Thoracic aorta (tissue), 2 donors: ENCODE measurements around the gene FBXL19. TPM values are rescaled to one million over a fixed set of nuclear protein-coding genes. Genes with fewer than 3 reads are reported as not detected.
"Not testable (repeated sequence)": the region's sequence is repeated elsewhere in the genome, so short reads cannot be mapped to it uniquely, and the experiment has no call there.

ENCODE experiments used
- ATAC-seq: fragments of 150-250 bp; one replicate; pipeline ENCODE4 v1.8.0; 2017; ENCODE audit warnings: low read depth; ENCODE audit not compliant: insufficient number of reproducible peaks, low FRiP score
- DNase-seq: peaks from one replicate; pipeline ENCODE4 v3.0.0-alpha.2; 2020; ENCODE audit warnings: low spot score
- H3K27ac ChIP-seq, 2 donors: fragments of 200-600 bp; sonication (generic); 1 replicate in 1 of 2; 2 replicates in 1 of 2; pipeline ENCODE4 v1.5.1; 2016; ENCODE audit warnings: mild to moderate bottlenecking in 2 of 2, moderate library complexity in 2 of 2
- H3K27me3 ChIP-seq: fragments of 200-600 bp; sonication (generic); replicated peaks from 2 replicates; pipeline ENCODE4 v1.6.0; 2016; ENCODE audit warnings: mild to moderate bottlenecking; ENCODE audit not compliant: insufficient read depth
- H3K36me3 ChIP-seq: fragments of 200-600 bp; sonication (generic); one replicate; pipeline ENCODE4 v1.5.1; 2016
- H3K4me1 ChIP-seq, 2 donors: fragments of 200-600 bp; sonication (generic); 1 replicate in 1 of 2; 2 replicates in 1 of 2; pipeline versions ENCODE4 v1.5.1 to v1.6.0; 2016; ENCODE audit warnings: low read depth in 2 of 2, mild to moderate bottlenecking in 1 of 2; ENCODE audit not compliant: control insufficient read depth in 1 of 2
- H3K4me3 ChIP-seq: fragments of 200-600 bp; sonication (generic); 2 replicates; pipeline ENCODE4 v1.5.1; 2016; ENCODE audit warnings: mild to moderate bottlenecking
- H3K9me3 ChIP-seq: fragments of 200-600 bp; sonication (generic); 2 replicates; pipeline ENCODE4 v1.5.1; 2016
- total RNA-seq, 2 donors: library from RNA; depleted of rRNA; stranded (reverse); fragments of >200 nt; gene quantifications; one replicate each; pipeline versions ENCODE4 v1.1.0 to v1.2.3, GENCODE V29; 2016
- TF ChIP-seq, protein P1 (sequence below): fragments of 200-600 bp; sonication (generic); IDR thresholded peaks from one replicate; pipeline ENCODE4 v1.5.1; 2019; ENCODE audit warnings: antibody characterized with exemption

FBXL19 gene
- total RNA-seq, 2 donors from 2014 or later = 14.5 to 18.7 TPM

DNA sequence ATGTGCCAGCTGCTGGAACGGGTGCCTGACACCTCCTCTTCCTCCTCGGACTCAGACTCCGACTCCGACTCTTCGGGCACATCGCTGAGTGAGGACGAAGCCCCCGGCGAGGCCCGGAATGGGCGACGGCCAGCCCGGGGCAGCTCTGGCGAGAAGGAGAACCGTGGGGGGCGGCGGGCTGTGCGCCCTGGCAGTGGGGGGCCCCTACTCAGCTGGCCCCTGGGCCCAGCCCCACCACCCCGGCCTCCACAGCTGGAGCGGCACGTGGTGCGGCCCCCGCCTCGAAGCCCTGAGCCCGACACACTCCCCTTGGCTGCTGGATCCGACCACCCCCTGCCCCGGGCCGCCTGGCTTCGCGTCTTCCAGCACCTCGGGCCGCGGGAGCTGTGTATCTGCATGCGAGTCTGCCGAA lies 6.8 kb downstream of the FBXL19 start:
- Histone ChIP-seq H3K36me3 (peaks cover 13% of the 10 kb centered on the region), H3K27me3 (no peaks in the 10 kb centered on the region), H3K9me3 (no peaks in the 10 kb centered on the region), H3K4me3 (no peak overlapping the region), H3K4me1 (peaks cover 0 to 11% of the 10 kb centered on the region in 2 donors), H3K27ac (no peak overlapping the region)
- DNase-seq = no peak
- TF ChIP-seq, protein P1, sequence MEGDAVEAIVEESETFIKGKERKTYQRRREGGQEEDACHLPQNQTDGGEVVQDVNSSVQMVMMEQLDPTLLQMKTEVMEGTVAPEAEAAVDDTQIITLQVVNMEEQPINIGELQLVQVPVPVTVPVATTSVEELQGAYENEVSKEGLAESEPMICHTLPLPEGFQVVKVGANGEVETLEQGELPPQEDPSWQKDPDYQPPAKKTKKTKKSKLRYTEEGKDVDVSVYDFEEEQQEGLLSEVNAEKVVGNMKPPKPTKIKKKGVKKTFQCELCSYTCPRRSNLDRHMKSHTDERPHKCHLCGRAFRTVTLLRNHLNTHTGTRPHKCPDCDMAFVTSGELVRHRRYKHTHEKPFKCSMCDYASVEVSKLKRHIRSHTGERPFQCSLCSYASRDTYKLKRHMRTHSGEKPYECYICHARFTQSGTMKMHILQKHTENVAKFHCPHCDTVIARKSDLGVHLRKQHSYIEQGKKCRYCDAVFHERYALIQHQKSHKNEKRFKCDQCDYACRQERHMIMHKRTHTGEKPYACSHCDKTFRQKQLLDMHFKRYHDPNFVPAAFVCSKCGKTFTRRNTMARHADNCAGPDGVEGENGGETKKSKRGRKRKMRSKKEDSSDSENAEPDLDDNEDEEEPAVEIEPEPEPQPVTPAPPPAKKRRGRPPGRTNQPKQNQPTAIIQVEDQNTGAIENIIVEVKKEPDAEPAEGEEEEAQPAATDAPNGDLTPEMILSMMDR = no peak
- ATAC-seq = no peak

DNA sequence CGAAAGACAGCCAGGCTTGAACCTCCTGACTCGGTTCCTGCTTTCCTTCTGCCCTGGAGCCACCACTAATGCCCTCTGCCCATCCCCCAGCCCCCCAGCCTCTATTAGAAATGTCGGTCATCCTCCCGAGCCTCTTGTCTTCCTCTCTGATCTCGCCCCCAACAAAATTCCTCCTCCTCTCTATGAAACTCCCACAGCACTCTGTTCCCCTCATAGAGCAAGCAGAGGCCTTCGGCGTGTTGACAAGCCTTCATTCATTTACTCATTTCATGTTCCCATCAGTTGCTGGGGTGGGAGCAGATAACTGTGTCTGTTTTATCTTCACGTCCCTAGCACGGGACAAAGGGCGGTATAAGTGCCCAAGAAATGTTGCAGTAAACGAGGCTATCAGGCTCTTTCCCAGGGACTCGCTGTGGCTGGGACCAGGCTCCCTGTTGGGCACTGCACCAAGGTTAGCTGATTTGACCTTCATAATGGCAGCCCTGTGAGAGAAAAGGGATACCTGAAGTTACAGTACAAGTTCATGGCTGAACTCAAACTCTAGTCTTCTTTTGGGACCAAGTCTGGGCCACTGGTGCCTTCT lies 7.8 kb downstream of the FBXL19 start:
- H3K27ac ChIP-seq = no peak overlapping the region
- H3K36me3 ChIP-seq = peaks cover 13% of the 10 kb centered on the region
- H3K4me3 ChIP-seq = no peak overlapping the region
- no peak for ATAC-seq
- H3K4me1 ChIP-seq = peaks cover 0 to 6% of the 10 kb centered on the region in 2 donors
- TF ChIP-seq, protein P1 = no peak
- H3K9me3 ChIP-seq = no peaks in the 10 kb centered on the region
- DNase-seq = no peak
- H3K27me3 ChIP-seq = no peaks in the 10 kb centered on the region

DNA sequence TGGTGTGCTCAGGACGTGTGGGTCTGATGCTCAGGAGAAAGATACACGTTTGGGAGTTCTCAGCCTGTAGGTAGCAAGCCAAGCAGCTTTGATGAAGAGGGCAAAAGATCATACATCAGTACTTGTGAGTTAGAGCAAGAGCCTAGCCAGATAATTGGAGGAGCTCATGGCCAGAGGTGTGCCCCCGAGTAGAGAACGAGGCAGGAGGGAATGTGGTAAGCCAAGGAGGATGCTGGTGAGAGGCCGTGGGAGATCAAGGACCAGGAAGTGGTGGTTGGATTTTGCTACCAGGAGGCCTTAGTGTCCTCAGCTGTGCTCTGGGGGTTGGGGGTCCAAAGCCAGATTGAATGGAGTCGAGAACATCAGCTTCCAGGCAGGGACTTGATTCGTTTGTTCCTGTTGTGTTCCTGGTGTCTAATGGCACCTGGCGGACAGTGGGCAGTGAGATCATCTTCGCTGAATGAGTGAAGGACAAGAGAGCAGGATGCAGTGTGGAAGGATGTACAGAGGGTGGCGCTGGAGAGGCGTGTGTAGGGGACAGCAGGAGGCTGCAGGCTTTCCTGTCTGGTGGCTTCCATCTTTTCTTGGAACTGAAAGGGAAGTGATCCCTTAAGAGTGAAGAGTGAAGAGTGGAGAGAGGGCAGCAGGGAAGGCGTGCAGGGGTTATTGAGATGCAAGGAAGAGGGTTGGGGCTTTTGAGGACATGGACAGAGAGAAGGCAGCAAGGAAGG lies 11.6 kb downstream of the FBXL19 start:
- DNase-seq (no peak), ATAC-seq (no peak)
- H3K4me1 ChIP-seq = peaks cover 3 to 16% of the 10 kb centered on the region in 2 donors
- H3K27ac ChIP-seq = no peak overlapping the region
- H3K27me3 ChIP-seq = no peaks in the 10 kb centered on the region
- H3K36me3 ChIP-seq = peaks cover 10% of the 10 kb centered on the region
- TF ChIP-seq, protein P1 = peak; percentile 37
- H3K4me3 ChIP-seq = no peak overlapping the region
- no peaks in the 10 kb centered on the region for H3K9me3 ChIP-seq

DNA sequence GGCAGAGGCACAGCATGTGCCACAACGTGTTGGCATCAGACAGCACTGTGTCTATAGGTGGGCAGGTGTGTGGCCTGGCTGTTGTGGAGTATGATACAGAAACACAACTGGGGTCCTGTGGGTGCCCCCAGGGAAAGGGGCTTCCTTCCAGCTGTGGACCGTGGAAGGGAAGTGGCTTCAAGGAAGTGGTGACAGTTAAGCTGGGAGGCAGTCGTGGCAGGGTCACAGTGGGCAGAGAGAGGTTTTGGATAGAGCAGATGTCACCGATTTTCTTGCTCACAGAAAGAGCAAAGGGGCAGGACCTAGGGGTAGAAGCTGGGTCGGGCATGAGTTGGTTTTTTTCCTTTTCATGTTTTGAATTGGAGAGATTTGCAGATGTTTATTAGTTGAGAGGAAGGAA lies 14.3 kb downstream of the FBXL19 start:
- peaks cover 9 to 25% of the 10 kb centered on the region in 2 donors for H3K4me1 ChIP-seq
- peaks cover 4% of the 10 kb centered on the region for H3K36me3 ChIP-seq
- no peaks in the 10 kb centered on the region for H3K9me3 ChIP-seq
- no peak for ATAC-seq
- peak overlapping the region; percentile 64 to 78 for H3K27ac ChIP-seq
- no peak for DNase-seq
- H3K27me3 ChIP-seq = no peaks in the 10 kb centered on the region
- TF ChIP-seq, protein P1 = no peak
- no peak overlapping the region for H3K4me3 ChIP-seq

DNA sequence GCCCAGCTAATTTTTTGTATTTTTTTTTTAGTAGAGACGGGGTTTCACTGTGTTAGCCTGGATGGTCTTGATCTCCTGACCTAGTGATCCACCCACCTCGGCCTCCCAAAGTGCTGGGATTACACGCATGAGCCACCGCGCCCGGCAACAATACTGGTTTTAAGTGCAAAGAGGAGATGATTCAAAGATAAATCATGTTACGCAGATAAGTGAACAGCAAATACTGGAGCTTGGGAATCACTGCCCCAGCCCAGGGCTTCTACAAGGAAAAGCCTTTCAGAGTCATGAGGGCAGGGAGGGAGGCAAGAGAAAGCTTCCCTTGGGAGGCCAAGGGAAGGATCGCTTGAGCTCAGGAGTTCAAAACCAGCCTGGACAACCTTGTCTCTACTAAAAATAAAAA lies 16.2 kb downstream of the FBXL19 start:
- not testable (repeated sequence) for H3K27ac ChIP-seq, H3K9me3 ChIP-seq, H3K4me3 ChIP-seq, DNase-seq, H3K27me3 ChIP-seq, ATAC-seq
- H3K4me1 ChIP-seq = peaks cover 9 to 25% of the 10 kb centered on the region in 2 donors
- peaks cover 13% of the 10 kb centered on the region for H3K36me3 ChIP-seq
